IMR-90 (cell line): ENCODE data around the gene TEX28. TPM values are rescaled to one million over a fixed set of nuclear protein-coding genes. Genes with fewer than 3 reads are reported as not detected.

Experiments
- ATAC-seq: fragments of 200-7000 bp; cut with Tn5 transposase; 2 replicates; pipeline ENCODE4 v1.9.1; 2020; ENCODE audit warnings: low read depth, mild to moderate bottlenecking, moderate library complexity
- BruUV-seq: library from RNA; stranded (reverse); fragments of 400-500 nt; replicated peaks from 2 replicates; lab custom pipeline; 2021; lab: Mats Ljungman, UMichigan
- CTCF ChIA-PET: fragments of 300-600 bp; formaldehyde crosslinking; extraction: SDS; loops from one replicate; lab custom pipeline; 2021; ENCODE audit warnings: antibody characterized with exemption; lab: Yijun Ruan, JAX
- POLR2A ChIA-PET: fragments of 300-600 bp; sonication (Branson Sonifier 250); formaldehyde crosslinking; loops from one replicate; lab custom pipeline; 2022; ENCODE audit warnings: antibody characterized with exemption; ENCODE audit not compliant: unreplicated experiment; lab: Charles Lee
- DNase-seq: peaks from one replicate; pipeline ENCODE4 v3.0.0; 2013
- H2AFZ ChIP-seq: replicated peaks from 2 replicates; pipeline ENCODE3; 2013; ENCODE audit warnings: low read length, mild to moderate bottlenecking; ENCODE audit not compliant: poor library complexity
- H2AK5ac ChIP-seq: 2 replicates; pipeline ENCODE4 v1.6.1; 2013; ENCODE audit warnings: low read depth, low read length, inconsistent platforms
- H2AK9ac ChIP-seq: replicated peaks from 2 replicates; pipeline ENCODE3; 2013; ENCODE audit warnings: mild to moderate bottlenecking, low read depth, low read length, moderate library complexity; ENCODE audit not compliant: poor library complexity
- H2BK120ac ChIP-seq: 2 replicates; pipeline ENCODE4 v1.6.1; 2013; ENCODE audit warnings: low read depth, low read length, inconsistent platforms
- H2BK15ac ChIP-seq: 3 replicates; pipeline ENCODE4 v1.6.1; 2013; ENCODE audit warnings: low read depth, low read length, inconsistent platforms
- H2BK20ac ChIP-seq: 2 replicates; pipeline ENCODE4 v1.6.1; 2013; ENCODE audit warnings: low read depth, mild to moderate bottlenecking, inconsistent platforms, low read length, moderate library complexity
- H2BK5ac ChIP-seq: 2 replicates; pipeline ENCODE4 v1.6.1; 2013; ENCODE audit warnings: mild to moderate bottlenecking, low read depth, low read length, inconsistent platforms; ENCODE audit not compliant: poor library complexity, severe bottlenecking
- H3K14ac ChIP-seq: replicated peaks from 2 replicates; pipeline ENCODE4 v1.6.1; 2013; ENCODE audit warnings: low read depth, low read length, inconsistent platforms
- H3K18ac ChIP-seq: 2 replicates; pipeline ENCODE4 v1.6.1; 2013; ENCODE audit warnings: low read depth, low read length, control low read depth
- H3K23ac ChIP-seq: 2 replicates; pipeline ENCODE4 v1.6.1; 2013; ENCODE audit warnings: low read depth, low read length, inconsistent platforms
- H3K27ac ChIP-seq: 2 replicates; pipeline ENCODE4 v1.5.1; 2013; ENCODE audit warnings: mild to moderate bottlenecking, control low read depth, low read length; ENCODE audit not compliant: insufficient read depth
- H3K27me3 ChIP-seq: 2 replicates; pipeline ENCODE4 v1.6.1; 2013; ENCODE audit warnings: low read length; ENCODE audit not compliant: control insufficient read depth, insufficient read depth
- H3K36me3 ChIP-seq: 2 replicates; pipeline ENCODE4 v1.6.1; 2013; ENCODE audit warnings: low read length, mixed read lengths; ENCODE audit not compliant: control insufficient read depth, insufficient read depth
- H3K4ac ChIP-seq: 2 replicates; pipeline ENCODE4 v1.6.1; 2013; ENCODE audit warnings: low read depth, low read length, inconsistent platforms
- H3K4me1 ChIP-seq: 2 replicates; pipeline ENCODE4 v1.6.1; 2013; ENCODE audit warnings: low read length, mixed read lengths; ENCODE audit not compliant: control insufficient read depth, insufficient read depth
- H3K4me2 ChIP-seq: 2 replicates; pipeline ENCODE4 v1.6.1; 2013; ENCODE audit warnings: low read depth, mild to moderate bottlenecking, control low read depth, low read length, moderate library complexity
- H3K4me3 ChIP-seq: 2 replicates; pipeline ENCODE4 v1.5.1; 2013; ENCODE audit warnings: low read depth, mild to moderate bottlenecking, control low read depth, low read length, moderate library complexity; ENCODE audit not compliant: insufficient read depth
- H3K56ac ChIP-seq: 2 replicates; pipeline ENCODE4 v1.6.1; 2013; ENCODE audit warnings: low read length, inconsistent platforms; ENCODE audit not compliant: insufficient read depth; ENCODE audit errors: extremely low read depth
- H3K79me1 ChIP-seq, 2 experiments: 2 replicates each; pipeline ENCODE4 v1.6.1; 2013; ENCODE audit warnings: low read length in 2 of 2, inconsistent platforms in 1 of 2, low read depth in 1 of 2
- H3K9ac ChIP-seq: 2 replicates; pipeline ENCODE4 v1.6.1; 2013; ENCODE audit warnings: low read depth, low read length, control low read depth
- H3K9me1 ChIP-seq: 2 replicates; pipeline ENCODE4 v1.6.1; 2013; ENCODE audit warnings: low read length, inconsistent platforms; ENCODE audit not compliant: insufficient read depth
- H3K9me3 ChIP-seq: 2 replicates; pipeline ENCODE4 v1.6.1; 2013; ENCODE audit warnings: low read length; ENCODE audit not compliant: control insufficient read depth, insufficient read depth
- H4K20me1 ChIP-seq: 2 replicates; pipeline ENCODE4 v1.6.1; 2013; ENCODE audit warnings: low read length, inconsistent platforms; ENCODE audit not compliant: insufficient read depth
- H4K5ac ChIP-seq: 2 replicates; pipeline ENCODE4 v1.6.1; 2013; ENCODE audit warnings: mild to moderate bottlenecking, low read depth, low read length, control low read depth
- H4K8ac ChIP-seq, 2 experiments: 2 replicates each; pipeline ENCODE4 v1.6.1; 2013; ENCODE audit warnings: low read depth in 2 of 2, low read length in 2 of 2, control low read depth in 1 of 2, inconsistent platforms in 1 of 2
- H4K91ac ChIP-seq: 2 replicates; pipeline ENCODE4 v1.6.1; 2013; ENCODE audit warnings: low read depth, low read length, inconsistent platforms; ENCODE audit not compliant: insufficient read depth
- BHLHE40 ChIP-seq: fragments of 150-350 bp; IDR thresholded peaks from 2 replicates; pipeline ENCODE4 v1.6.1; 2016; ENCODE audit warnings: mild to moderate bottlenecking, low read depth, low read length
- CEBPB ChIP-seq: IDR thresholded peaks from 2 replicates; pipeline ENCODE4 v1.6.1; 2012; ENCODE audit warnings: low read depth, low read length, improper control_type of control experiment
- CHD1 ChIP-seq: IDR thresholded peaks from 2 replicates; pipeline ENCODE4 v1.6.1; 2012; ENCODE audit warnings: low read depth, low read length, improper control_type of control experiment
- ELK1 ChIP-seq: fragments of 150-350 bp; IDR thresholded peaks from 2 replicates; pipeline ENCODE4 v1.6.1; 2016; ENCODE audit warnings: low read depth, mild to moderate bottlenecking, low read length, moderate library complexity, borderline replicate concordance
- FOS ChIP-seq: fragments of 150-350 bp; IDR thresholded peaks from 2 replicates; pipeline ENCODE4 v1.6.1; 2016; ENCODE audit warnings: low read depth, low read length
- MAFK ChIP-seq: IDR thresholded peaks from 2 replicates; pipeline ENCODE4 v1.6.1; 2012; ENCODE audit warnings: low read depth, low read length, improper control_type of control experiment
- MAZ ChIP-seq: IDR thresholded peaks from 2 replicates; pipeline ENCODE4 v1.6.1; 2012; ENCODE audit warnings: low read depth, mild to moderate bottlenecking, low read length, improper control_type of control experiment, moderate library complexity, borderline replicate concordance
- MXI1 ChIP-seq: IDR thresholded peaks from 2 replicates; pipeline ENCODE4 v1.6.1; 2012; ENCODE audit warnings: low read depth, mild to moderate bottlenecking, low read length, moderate library complexity, borderline replicate concordance
- NFE2L2 ChIP-seq: fragments of 150-350 bp; IDR thresholded peaks from 2 replicates; pipeline ENCODE4 v1.6.1; 2016; ENCODE audit warnings: low read depth, mild to moderate bottlenecking, low read length
- POLR2A ChIP-seq: IDR thresholded peaks from 2 replicates; pipeline ENCODE4 v1.6.1; 2012; ENCODE audit warnings: mild to moderate bottlenecking, low read depth, low read length
- RAD21 ChIP-seq: IDR thresholded peaks from 2 replicates; pipeline ENCODE4 v1.6.1; 2012; ENCODE audit warnings: low read length, improper control_type of control experiment
- RCOR1 ChIP-seq: IDR thresholded peaks from 2 replicates; pipeline ENCODE4 v1.6.1; 2012; ENCODE audit warnings: mild to moderate bottlenecking, low read length, improper control_type of control experiment; ENCODE audit not compliant: insufficient replicate concordance
- RFX5 ChIP-seq: IDR thresholded peaks from 2 replicates; pipeline ENCODE4 v1.8.0; 2012; ENCODE audit warnings: low read depth, mild to moderate bottlenecking, low read length, moderate library complexity
- SMC3 ChIP-seq: fragments of 150-350 bp; IDR thresholded peaks from 2 replicates; pipeline ENCODE4 v1.6.1; 2016; ENCODE audit warnings: low read depth, mild to moderate bottlenecking, antibody characterized with exemption, low read length, moderate library complexity
- USF2 ChIP-seq: fragments of 150-350 bp; IDR thresholded peaks from 2 replicates; pipeline ENCODE4 v1.6.1; 2017; ENCODE audit warnings: mild to moderate bottlenecking, antibody characterized with exemption, low read length, low read depth
- WGBS, 2 experiments: methylation state at CpG; one replicate each; pipeline versions ENCODE4 v1.1.5 to v1.1.7; 2013; ENCODE audit warnings: missing lambda C conversion rate in 2 of 2; ENCODE audit not compliant: insufficient read length in 1 of 2; ENCODE audit errors: extremely low coverage in 2 of 2; 5-methylcytosine and 5-hydroxymethylcytosine counted together
- dilution Hi-C: fragments of 300-500 bp; cut with HindIII; formaldehyde crosslinking; loops from one replicate; pipeline ENCODE4 v1.14.3; 2018; ENCODE audit warnings: low sequenced_read_pairs; ENCODE audit not compliant: unreplicated experiment
- in situ Hi-C: fragments of 300-500 bp; cut with MboI; formaldehyde crosslinking; loops from 3 replicates; pipeline ENCODE4 v1.14.3; 2019; ENCODE audit warnings: low sequenced_read_pairs, inconsistent platforms, mixed read lengths
- intact Hi-C: fragments of 100-400 bp; cut with micrococcal nuclease; formaldehyde crosslinking; loops from 2 replicates; pipeline ENCODE4 v1.10.0; 2022
- polyA plus RNA-seq, 3 experiments: library from polyadenylated mRNA; depleted of rRNA; stranded (reverse); fragments of >200 nt; gene quantifications; 2 replicates each; pipeline ENCODE4 v1.2.3, GENCODE V29; 2012; ENCODE audit warnings: low replicate concordance in 1 of 3
- total RNA-seq: library from RNA; depleted of rRNA; stranded (reverse); fragments of >200 nt; gene quantifications from 2 replicates; pipeline ENCODE4 v1.2.3, GENCODE V29; 2012

Gene TEX28
- total and polyA plus RNA-seq, 2 of the 4 experiments (the other 2 are of a cell fraction), result not detected

GRCh38 chrX:154334496-154334895 is 39.6 kb upstream of the TEX28 start:
- Histone ChIP-seq H3K4ac (no peak overlapping the region), H2BK20ac (no peak overlapping the region), H3K36me3 (no peaks in the 10 kb centered on the region), H3K27me3 (peaks cover 15% of the 10 kb centered on the region), H2AK5ac (no peak overlapping the region), H3K18ac (no peak overlapping the region), H3K4me1 (peaks cover 1% of the 10 kb centered on the region; the same call in 1 of the 2 replicates), H3K9me3 (peaks cover 2% of the 10 kb centered on the region; the same call in 1 of the 2 replicates), H3K14ac (no peak overlapping the region), H3K56ac (no peak overlapping the region), H3K9ac (no peak overlapping the region), H4K5ac (no peak overlapping the region), H2BK15ac (no peak overlapping the region), H2AK9ac (no peak overlapping the region), H3K23ac (no peak overlapping the region), H3K4me2 (no peak overlapping the region), H4K8ac (no peak overlapping the region), H3K27ac (no peak overlapping the region), H2BK5ac (no peak overlapping the region), H2AFZ (peak overlapping the region; percentile 19), H2BK120ac (no peak overlapping the region), H3K9me1 (no peaks in the 10 kb centered on the region), H3K4me3 (no peak overlapping the region), H4K91ac (no peak overlapping the region), H4K20me1 (no peaks in the 10 kb centered on the region; the same call in 1 of the 2 replicates), H3K79me1 (no peaks in the 10 kb centered on the region)
- TF ChIP-seq RFX5 (no peak), MXI1 (no peak), CHD1 (no peak), FOS (no peak), NFE2L2 (no peak), POLR2A (no peak), RCOR1 (no peak), MAFK (no peak), ELK1 (no peak), BHLHE40 (no peak), CEBPB (no peak), USF2 (no peak), RAD21 (no peak), MAZ (no peak), SMC3 (no peak)
- WGBS, 2 experiments, result no CpG with 5 or more reads among the region's 10 CpGs
- ChIA-PET CTCF (no interaction called here), POLR2A (no interaction called here)
- intact Hi-C loops (no loop called here), in situ Hi-C loops (no loop called here), dilution Hi-C loops (no loop called here)
- DNase-seq (no peak), ATAC-seq (no peak; the same call in 1 of the 2 replicates)
- BruUV-seq, result no TSS peak
